Esophagus muscularis mucosa (tissue), 3 donors: ENCODE measurements around the gene SLC29A1.

ENCODE experiments used
- CTCF ChIP-seq, 3 experiments: fragments of 200-600 bp in 2 of 3; fragments of 450-650 bp in 1 of 3; sonication (generic) in 2 of 3; IDR thresholded peaks; one replicate each; pipeline ENCODE4 v1.5.1; 2017 to 2019; ENCODE audit warnings: antibody characterized with exemption in 3 of 3, mild to moderate bottlenecking in 2 of 3, moderate library complexity in 1 of 3
- EP300 ChIP-seq: sonication (generic); formaldehyde crosslinking; IDR thresholded peaks from one replicate; pipeline ENCODE4 v1.6.1; 2017; ENCODE audit warnings: antibody characterized with exemption

GRCh38 chr6:44188819-44189218, 34.6 kb upstream of the SLC29A1 start:
- TF ChIP-seq EP300 (no peak), CTCF (IDR thresholded peaks at IDR 0.05) (no peak)
